MM.1S (cell line): ENCODE results near the gene AKT1S1.

ENCODE experiments used
- DNase-seq: peaks from one replicate; pipeline ENCODE4 v3.0.0-alpha.2; 2015
- H2AFZ ChIP-seq: fragments of 300-600 bp; sonication (generic); 2 replicates; pipeline ENCODE4 v1.6.0; 2016; ENCODE audit warnings: antibody characterized with exemption, low read length
- H3F3A ChIP-seq: fragments of 300-600 bp; sonication (generic); 2 replicates; pipeline ENCODE4 v1.6.1; 2016; ENCODE audit warnings: mild to moderate bottlenecking, antibody characterized with exemption, low read length, moderate library complexity, mixed read lengths; ENCODE audit not compliant: insufficient read depth
- H3K27ac ChIP-seq: fragments of 300-600 bp; sonication (generic); 2 replicates; pipeline ENCODE4 v1.5.1; 2016; ENCODE audit warnings: mild to moderate bottlenecking, low read length
- H3K27me3 ChIP-seq: fragments of 300-600 bp; sonication (generic); replicated peaks from 2 replicates; pipeline ENCODE4 v1.6.0; 2016; ENCODE audit warnings: low read length; ENCODE audit not compliant: insufficient read depth
- H3K36me3 ChIP-seq: fragments of 300-600 bp; sonication (generic); replicated peaks from 2 replicates; pipeline ENCODE4 v1.6.1; 2016; ENCODE audit warnings: mild to moderate bottlenecking, low read length, mixed read lengths; ENCODE audit not compliant: insufficient read depth
- H3K4me1 ChIP-seq: fragments of 300-600 bp; sonication (generic); 2 replicates; pipeline ENCODE4 v1.6.1; 2016; ENCODE audit warnings: low read length, mixed read lengths
- H3K4me2 ChIP-seq: fragments of 300-600 bp; sonication (generic); 2 replicates; pipeline ENCODE4 v1.6.0; 2016; ENCODE audit warnings: low read depth, low read length
- H3K4me3 ChIP-seq: fragments of 300-600 bp; sonication (generic); 2 replicates; pipeline ENCODE4 v1.5.1; 2016; ENCODE audit warnings: low read length, mixed read lengths
- H3K79me2 ChIP-seq: fragments of 300-600 bp; sonication (generic); 2 replicates; pipeline ENCODE4 v1.6.1; 2016; ENCODE audit warnings: mixed run types, low read length, mixed read lengths
- H3K9ac ChIP-seq: fragments of 300-600 bp; sonication (generic); 2 replicates; pipeline ENCODE4 v1.6.1; 2016; ENCODE audit warnings: low read length, mixed read lengths
- H3K9me2 ChIP-seq: fragments of 300-600 bp; sonication (generic); replicated peaks from 2 replicates; pipeline ENCODE4 v1.6.1; 2016; ENCODE audit warnings: mild to moderate bottlenecking, low read length, mixed read lengths; ENCODE audit not compliant: insufficient read depth
- H3K9me3 ChIP-seq: fragments of 300-600 bp; sonication (generic); replicated peaks from 2 replicates; pipeline ENCODE4 v1.6.1; 2016; ENCODE audit warnings: mild to moderate bottlenecking, low read length, mixed read lengths; ENCODE audit not compliant: insufficient read depth
- H4K20me1 ChIP-seq: fragments of 300-600 bp; sonication (generic); 2 replicates; pipeline ENCODE4 v1.6.1; 2016; ENCODE audit warnings: mild to moderate bottlenecking, low read length, moderate library complexity, mixed read lengths; ENCODE audit not compliant: insufficient read depth
- EZH2 ChIP-seq: fragments of 300-600 bp; sonication (generic); optimal IDR thresholded peaks from 2 replicates; pipeline ENCODE3; 2017; ENCODE audit warnings: low read depth, mild to moderate bottlenecking, antibody characterized with exemption, low read length, mixed read lengths
- EZH2phosphoT487 ChIP-seq: fragments of 300-600 bp; sonication (generic); IDR thresholded peaks from 2 replicates; pipeline ENCODE4 v1.6.1; 2018; ENCODE audit warnings: antibody characterized with exemption, low read length
- TF ChIP-seq, protein P1 (sequence below): fragments of 300-600 bp; sonication (generic); IDR thresholded peaks from 2 replicates; pipeline ENCODE4 v1.5.1; 2016; ENCODE audit warnings: antibody characterized with exemption, low read length, mixed read lengths

The AKT1S1 gene

DNA sequence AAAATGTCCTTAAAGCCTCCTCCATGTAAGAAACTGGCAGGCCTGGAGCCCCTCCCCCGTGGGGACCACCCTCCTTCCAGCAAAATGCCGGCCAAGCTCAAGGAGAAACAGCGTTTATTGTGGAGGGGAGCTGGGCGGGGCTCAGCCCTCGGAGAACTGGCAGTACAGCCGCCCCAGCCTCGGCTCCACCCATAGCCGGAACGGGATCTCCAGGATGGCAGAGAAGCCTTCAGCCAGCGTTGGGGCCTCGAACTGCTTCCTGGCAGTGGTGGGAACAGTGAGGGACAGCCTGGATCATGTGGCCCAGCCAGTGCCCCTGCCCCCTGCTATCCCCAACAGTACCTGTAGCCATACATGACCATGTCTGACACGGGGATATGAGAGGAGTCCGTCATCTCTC, 16.0 kb downstream of the AKT1S1 start:
- H2AFZ ChIP-seq, result no peak overlapping the region
- H3K79me2 ChIP-seq, result peaks cover 30% of the 10 kb centered on the region
- no peaks in the 10 kb centered on the region for H3K9me2 ChIP-seq
- peaks cover 3% of the 10 kb centered on the region; the same call in 1 of the 2 replicates for H3K4me1 ChIP-seq
- no peak overlapping the region for H3K9ac ChIP-seq
- no peak overlapping the region for H3K4me3 ChIP-seq
- H3K36me3 ChIP-seq, result peaks cover 7% of the 10 kb centered on the region
- no peak for TF ChIP-seq EZH2phosphoT487
- TF ChIP-seq EZH2, result no peak
- TF ChIP-seq, protein P1, sequence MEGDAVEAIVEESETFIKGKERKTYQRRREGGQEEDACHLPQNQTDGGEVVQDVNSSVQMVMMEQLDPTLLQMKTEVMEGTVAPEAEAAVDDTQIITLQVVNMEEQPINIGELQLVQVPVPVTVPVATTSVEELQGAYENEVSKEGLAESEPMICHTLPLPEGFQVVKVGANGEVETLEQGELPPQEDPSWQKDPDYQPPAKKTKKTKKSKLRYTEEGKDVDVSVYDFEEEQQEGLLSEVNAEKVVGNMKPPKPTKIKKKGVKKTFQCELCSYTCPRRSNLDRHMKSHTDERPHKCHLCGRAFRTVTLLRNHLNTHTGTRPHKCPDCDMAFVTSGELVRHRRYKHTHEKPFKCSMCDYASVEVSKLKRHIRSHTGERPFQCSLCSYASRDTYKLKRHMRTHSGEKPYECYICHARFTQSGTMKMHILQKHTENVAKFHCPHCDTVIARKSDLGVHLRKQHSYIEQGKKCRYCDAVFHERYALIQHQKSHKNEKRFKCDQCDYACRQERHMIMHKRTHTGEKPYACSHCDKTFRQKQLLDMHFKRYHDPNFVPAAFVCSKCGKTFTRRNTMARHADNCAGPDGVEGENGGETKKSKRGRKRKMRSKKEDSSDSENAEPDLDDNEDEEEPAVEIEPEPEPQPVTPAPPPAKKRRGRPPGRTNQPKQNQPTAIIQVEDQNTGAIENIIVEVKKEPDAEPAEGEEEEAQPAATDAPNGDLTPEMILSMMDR, result no peak
- no peaks in the 10 kb centered on the region for H3F3A ChIP-seq
- H4K20me1 ChIP-seq, result no peaks in the 10 kb centered on the region
- no peak for DNase-seq
- H3K27me3 ChIP-seq, result no peaks in the 10 kb centered on the region
- no peak overlapping the region for H3K4me2 ChIP-seq
- H3K27ac ChIP-seq, result no peak overlapping the region
- H3K9me3 ChIP-seq, result no peaks in the 10 kb centered on the region

DNA sequence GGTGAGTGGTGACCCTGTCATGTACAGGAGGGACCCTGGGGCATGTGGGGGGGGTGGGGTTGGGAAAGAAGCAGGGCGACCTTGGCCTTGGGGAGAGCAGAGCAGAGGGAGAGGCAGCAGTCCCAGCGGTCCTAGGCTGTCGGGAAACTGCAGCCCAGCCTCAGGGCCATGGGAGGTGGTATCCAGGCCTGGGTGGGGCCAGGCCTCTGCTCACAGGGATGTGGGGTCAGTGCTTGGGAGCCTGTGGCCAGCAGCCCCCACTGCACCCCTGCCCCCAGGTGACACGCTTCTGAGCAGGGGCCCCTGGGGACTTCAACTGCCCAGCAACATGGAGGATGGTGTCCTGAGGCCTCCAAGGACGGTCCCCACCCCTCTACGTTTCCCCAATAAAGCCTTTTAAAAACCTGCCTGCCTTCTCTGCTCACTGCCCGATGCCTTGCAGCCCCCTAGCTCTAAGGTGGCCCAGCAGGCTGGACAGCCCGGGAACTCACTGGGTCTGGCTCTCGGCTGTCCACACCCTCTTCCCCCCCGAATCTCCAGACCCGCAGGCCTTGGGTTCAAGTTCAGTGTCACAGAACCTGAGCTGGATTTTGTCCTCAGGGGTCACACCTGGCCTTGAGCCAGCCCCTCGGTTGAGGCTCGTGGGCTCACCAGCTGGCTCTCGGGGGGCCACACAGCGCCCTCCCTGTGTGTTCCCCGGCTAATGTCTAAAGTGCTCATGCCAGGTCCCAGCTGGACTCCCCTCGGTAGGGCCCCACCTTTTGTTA, 16.6 kb downstream of the AKT1S1 start:
- H3K9me3 ChIP-seq, result no peaks in the 10 kb centered on the region
- H3F3A ChIP-seq, result 0 out of 2 replicates have a peak, but pooled peaks cover 2% of the 10 kb centered on the region
- H3K36me3 ChIP-seq, result peaks cover 7% of the 10 kb centered on the region

GRCh38 chr19:49859682-49860335, 17.3 kb downstream of the AKT1S1 start:
- TF ChIP-seq EZH2phosphoT487 (no peak), EZH2 (no peak)
- TF ChIP-seq, protein P1, result no peak
- H3K79me2 ChIP-seq, result peaks cover 17% of the 10 kb centered on the region
- no peaks in the 10 kb centered on the region for H4K20me1 ChIP-seq
- H3K9ac ChIP-seq, result no peak overlapping the region
- H3K9me2 ChIP-seq, result no peaks in the 10 kb centered on the region
- peaks cover 7% of the 10 kb centered on the region for H3K36me3 ChIP-seq
- H3K27me3 ChIP-seq, result no peaks in the 10 kb centered on the region
- H3F3A ChIP-seq, result peaks cover 7% of the 10 kb centered on the region; the same call in 1 of the 2 replicates
- no peak for DNase-seq
- no peak overlapping the region for H2AFZ ChIP-seq
- H3K4me2 ChIP-seq, result no peak overlapping the region
- H3K27ac ChIP-seq, result no peak overlapping the region
- no peaks in the 10 kb centered on the region for H3K9me3 ChIP-seq
- H3K4me1 ChIP-seq, result no peaks in the 10 kb centered on the region
- H3K4me3 ChIP-seq, result no peak overlapping the region

More for the DNA sequence above, 16.6 kb downstream of the AKT1S1 start:
- H3K4me2 ChIP-seq, result no peak overlapping the region
- no peak for DNase-seq
- no peak overlapping the region for H3K4me3 ChIP-seq
- H2AFZ ChIP-seq, result no peak overlapping the region
- H3K9me2 ChIP-seq, result no peaks in the 10 kb centered on the region
- H3K79me2 ChIP-seq, result peaks cover 24% of the 10 kb centered on the region
- no peaks in the 10 kb centered on the region for H4K20me1 ChIP-seq
- no peak for TF ChIP-seq EZH2phosphoT487
- TF ChIP-seq, protein P1, result no peak
- TF ChIP-seq EZH2, result no peak
- H3K9ac ChIP-seq, result no peak overlapping the region
- no peaks in the 10 kb centered on the region for H3K4me1 ChIP-seq
- H3K27me3 ChIP-seq, result no peaks in the 10 kb centered on the region
- H3K27ac ChIP-seq, result no peak overlapping the region
